Activated T-cell treated with anti-CD3 and anti-CD28 coated beads, Interleukin-2, amount 50 U/mL, for 48 hours (primary cell): ENCODE results near the gene LCTL.
A peak's percentile ranks its signal among the peaks of the same experiment; 100 is the strongest.
"Not testable (repeated sequence)": the region's sequence is repeated elsewhere in the genome, so short reads cannot be mapped to it uniquely, and the experiment has no call there.

Experiments used
- DNase-seq, 2 experiments: peaks; one replicate each; pipeline ENCODE4 v3.0.0-alpha.2; 2020

The LCTL gene

GRCh38 chr15:66563566-66564110, 2.2 kb downstream of the LCTL start:
- DNase-seq: no peak

DNA sequence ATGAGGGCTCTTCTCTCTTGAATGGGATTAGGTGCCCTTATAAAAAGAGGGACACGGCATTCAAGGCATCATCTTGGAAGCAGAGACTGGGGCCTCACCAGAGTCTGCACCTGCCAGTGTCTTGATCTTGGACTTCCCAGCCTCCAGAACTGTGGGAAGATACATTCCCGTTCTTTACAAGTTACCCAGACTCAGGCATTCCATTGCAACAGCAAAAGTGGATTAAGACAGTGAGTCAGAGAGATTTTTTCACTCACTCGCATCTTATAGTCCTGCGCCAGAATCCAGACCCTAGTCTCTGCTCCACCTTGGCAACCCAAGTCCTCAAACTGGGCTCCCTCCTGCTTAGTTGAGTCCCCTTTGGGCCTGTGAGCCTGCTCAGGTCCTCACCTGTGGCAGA, 2.7 kb downstream of the LCTL start:
- no peak for DNase-seq

- DNase-seq: no peak
Measured at GRCh38 chr15:66560856-66561525, 4.8 kb downstream of the LCTL start.

DNA sequence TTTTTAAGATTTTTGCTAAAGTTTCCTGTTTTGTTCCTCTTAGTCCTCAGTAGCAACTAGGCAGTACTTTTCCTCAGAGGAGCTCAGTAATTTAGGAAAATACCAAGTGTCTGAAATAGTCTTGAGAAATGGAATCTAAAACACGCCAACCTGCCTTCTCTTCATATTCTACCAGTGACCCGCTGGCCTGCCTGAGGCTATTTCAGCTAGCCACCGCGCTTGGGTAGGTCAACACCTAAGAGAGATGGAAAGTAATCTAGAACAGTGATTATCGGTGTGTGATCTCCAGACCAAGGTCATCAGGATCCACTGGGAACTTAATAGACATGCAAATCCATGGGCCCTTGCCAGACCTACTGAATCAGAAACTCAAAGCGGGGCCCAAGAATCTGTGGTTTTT, 7.5 kb downstream of the LCTL start:
- no peak for DNase-seq

DNA sequence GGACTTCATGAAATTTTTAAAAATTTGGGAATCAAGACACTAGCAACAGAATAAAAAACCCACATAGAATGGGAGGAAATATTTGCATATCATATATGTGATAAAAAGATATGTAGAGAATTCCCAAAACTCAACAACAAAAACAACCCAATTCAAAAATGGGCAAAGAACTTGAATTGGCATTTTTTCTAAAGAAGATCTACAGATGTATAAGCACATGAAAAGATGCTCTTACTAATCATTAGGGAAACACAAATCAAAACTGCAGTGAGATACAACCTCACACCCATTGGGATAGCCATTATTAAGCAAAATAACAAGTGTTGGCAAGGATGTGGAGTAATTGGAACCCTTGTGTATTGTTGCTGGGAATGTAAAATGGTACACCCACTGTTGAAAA, 10.1 kb downstream of the LCTL start:
- DNase-seq: no peak

GRCh38 chr15:66545255-66545654, 20.5 kb downstream of the LCTL start:
- DNase-seq: no peak

DNA sequence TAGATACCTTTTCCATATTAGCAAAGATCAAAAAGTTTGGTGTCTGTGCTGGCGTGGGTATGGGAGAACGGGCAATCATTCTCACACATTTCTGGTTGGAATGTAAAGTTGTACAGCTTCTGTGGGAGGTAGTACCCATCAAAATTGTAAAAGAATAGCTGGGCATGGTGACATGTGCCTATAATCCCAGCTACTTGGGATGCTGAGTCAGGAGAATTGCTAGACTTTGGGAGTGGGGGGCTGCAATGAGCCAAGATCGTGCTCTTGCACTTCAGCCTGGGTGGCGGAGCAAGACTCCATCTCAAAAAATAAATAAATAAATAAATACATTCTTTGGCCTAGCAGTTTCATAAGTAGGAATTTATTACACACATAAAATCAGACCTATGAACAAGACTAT, 22.9 kb downstream of the LCTL start:
- DNase-seq: no peak

GRCh38 chr15:66535056-66535455, 30.7 kb downstream of the LCTL start:
- no peak for DNase-seq

- no peak for DNase-seq
Measured at GRCh38 chr15:66524838-66525237, 41.0 kb downstream of the LCTL start.

DNA sequence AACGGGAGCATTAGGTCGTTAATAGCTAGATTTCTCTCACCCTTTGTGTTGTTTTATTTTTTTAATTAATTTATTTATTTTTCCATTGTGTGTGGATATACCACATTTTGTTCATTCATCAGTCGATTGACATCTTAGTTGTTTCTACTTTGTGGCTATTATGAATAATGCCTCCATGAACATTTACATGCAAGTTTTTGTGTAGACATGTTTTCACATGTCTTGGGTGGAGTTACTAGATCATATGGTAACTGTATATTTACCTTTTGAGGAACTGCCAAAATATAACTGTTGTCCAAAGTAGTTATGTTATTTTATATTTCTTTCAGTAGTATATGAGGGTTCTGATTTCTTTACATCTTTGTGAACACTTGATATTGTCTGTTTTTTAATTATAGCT, 41.9 kb downstream of the LCTL start:
- no peak for DNase-seq

DNA sequence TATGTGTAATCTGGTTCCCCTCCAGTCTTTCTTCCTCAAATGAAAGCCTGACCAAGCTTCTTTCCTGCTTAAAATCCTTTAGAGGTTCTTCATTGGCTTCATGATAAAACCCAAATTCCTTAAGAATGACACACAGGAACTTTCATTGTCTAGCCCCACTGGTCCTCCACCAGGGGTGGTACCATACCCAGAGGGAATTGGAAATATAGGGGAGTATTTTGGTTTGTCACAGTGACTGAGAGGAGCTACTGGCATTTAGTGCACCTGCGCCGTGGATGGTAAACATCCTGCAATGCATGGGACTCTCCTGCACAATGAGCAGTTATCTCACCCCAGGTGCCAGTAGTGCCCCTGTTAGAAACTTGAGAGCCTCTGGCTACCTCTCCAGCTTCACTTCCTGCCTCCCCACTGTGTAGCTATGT, 49.9 kb downstream of the LCTL start:
- no peak for DNase-seq

GRCh38 chr15:66514586-66514985, 51.2 kb downstream of the LCTL start:
- DNase-seq: no peak

- no peak for DNase-seq
Measured at GRCh38 chr15:66508293-66508883, 57.4 kb downstream of the LCTL start.

- DNase-seq: no peak
Measured at GRCh38 chr15:66505818-66506217, 60.0 kb downstream of the LCTL start.

DNA sequence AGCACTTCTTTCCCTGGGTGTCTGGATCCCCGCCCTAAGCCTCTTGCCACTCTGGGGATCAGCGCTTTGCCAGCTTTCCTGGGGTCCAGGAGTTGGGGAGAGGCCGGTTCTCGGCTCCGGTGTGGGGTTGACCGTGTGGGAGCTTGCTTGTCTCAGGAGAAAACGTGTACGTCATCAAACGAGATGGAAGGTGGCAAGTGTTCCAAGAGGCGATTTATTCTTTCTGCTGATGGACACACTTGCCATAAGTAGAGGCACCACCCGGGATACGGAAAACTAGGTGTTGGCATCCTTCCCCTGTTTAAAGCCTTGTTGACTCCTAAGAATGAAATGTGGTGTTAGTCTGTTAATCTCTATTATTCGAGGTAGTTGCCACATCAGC, 60.4 kb downstream of the LCTL start:
- no peak for DNase-seq

GRCh38 chr15:66504563-66505429, 61.0 kb downstream of the LCTL start, which contains the start of the genes RPL4 and ZWILCH:
Gene RPL4 (minus strand): TSS chr15:66504855. CDS start chr15:66504790, 65 bp downstream.
Gene ZWILCH (plus strand): TSS chr15:66505326. CDS start chr15:66505339, 13 bp downstream.
- DNase-seq: peak; percentile 86

DNA sequence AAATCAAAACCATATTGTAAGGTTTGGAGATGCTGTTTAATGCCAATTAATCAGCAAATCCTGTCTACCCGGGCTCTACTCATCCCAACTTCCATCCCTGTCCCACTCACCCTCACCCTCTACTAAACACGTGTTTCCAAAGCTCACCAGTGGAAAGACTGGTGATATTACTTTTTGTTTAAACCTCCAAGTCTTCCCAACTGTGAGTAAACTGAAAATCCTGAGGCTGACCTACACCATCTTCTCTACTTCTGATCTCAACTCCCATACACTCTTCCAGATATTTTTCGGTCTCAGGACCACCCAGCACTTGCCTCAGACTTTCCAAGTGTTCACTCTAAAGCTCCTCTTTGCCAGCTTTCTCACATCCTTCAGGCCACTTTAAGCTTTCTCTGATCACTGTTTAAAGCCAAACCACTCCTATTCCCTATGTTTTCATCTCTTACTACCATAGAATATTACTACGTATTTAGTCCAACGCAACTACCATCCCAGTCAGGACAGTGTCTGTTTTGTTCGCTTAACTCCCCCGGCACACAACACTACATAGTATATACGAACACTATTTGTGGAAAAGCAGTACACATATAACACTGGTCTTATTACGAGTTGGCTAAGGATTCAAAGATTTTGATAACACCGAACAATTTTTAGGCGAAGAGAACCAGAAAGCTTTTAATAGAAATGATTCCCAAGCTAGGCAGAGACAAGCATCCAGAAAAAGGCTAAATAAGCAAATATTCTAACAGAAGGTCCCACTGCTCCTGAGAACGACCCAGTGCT, 61.8 kb downstream of the LCTL start:
- DNase-seq: no peak

DNA sequence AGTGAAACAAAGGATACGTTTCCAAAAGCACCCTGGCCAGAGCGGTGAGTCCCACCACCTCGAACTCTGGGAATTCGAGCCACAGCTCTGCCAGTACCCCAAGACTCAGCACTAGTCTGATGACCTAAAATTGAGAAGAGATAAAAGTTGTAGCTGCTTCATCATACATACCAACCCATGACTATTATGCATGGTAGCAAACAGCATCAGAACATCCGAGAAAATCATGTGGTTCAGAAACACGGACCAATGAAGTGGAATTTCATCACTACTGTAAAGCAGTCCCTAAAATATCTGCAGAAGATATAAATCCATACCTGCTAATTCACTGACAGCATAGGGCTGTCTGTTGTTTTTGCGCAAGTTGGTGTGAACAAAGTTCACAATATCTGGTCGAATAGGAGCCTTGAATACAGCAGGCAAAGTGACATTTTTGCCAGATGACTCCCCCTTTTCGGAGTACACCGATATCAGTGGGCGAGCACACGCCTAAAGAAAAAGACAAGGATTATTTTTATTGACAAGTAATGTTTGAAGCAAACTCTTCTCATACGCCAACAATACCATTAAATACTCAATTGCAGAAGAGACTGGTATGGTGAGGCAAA, 62.7 kb downstream of the LCTL start:
- not testable (repeated sequence) for DNase-seq

DNA sequence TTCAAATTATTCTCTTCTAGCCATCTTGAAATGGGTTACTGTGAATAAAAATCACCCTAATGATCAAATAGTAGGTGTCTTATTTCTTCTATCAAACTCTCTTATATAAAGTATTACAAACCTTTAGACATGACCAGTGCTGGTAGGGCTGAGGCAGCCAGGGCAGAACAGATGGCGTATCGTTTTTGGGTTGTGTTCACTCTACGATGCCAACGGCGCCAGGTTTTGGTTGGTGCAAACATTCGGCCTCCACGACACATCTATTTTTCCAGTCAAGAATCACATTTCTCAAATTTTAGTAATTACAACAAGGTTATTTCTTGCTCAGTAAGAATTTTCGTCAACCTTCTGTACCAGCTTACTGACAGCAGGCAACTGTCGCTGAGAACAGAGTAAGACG, 63.3 kb downstream of the LCTL start:
- no peak for DNase-seq

- DNase-seq: not testable (repeated sequence)
Measured at GRCh38 chr15:66500346-66500745, 65.5 kb downstream of the LCTL start.

DNA sequence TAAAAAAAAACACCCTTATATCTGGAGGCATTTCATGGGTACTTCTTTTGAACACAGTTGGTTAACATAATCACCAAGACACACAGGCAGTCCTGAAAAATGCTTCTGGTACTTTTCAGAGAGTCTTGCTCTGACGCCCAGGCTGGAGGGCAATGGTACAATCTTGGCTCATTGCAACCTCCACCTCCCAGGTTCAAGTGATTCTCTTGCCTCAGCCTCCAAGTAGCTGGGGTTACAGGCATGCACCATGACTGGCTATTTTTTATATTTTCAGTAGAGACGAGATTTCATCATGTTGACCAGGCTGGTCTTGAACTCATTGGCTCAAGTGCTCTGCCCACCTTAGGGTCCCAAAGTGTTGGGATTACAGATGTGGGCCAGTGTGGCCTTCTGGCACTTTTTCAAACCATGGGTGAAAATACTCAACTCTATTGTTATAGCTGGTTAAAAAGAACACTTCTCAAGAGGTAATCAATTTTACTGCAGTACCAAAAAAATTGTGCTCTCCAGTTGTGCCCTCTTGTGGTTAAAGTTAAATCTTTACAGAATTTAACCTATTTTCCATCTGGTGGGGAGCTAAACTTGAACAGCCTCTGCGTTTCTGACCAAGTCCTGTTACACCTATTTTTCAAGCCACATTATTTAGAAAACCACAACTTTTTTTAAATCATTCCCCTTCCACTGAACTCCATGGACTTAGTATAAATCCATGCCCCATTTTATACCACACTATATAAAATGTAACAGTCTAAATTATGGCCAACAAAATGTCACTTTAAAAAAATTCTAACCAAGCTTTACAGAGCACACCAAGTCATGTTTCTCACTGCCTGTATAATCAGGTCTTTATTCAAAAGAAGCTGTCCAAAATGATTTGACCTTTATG, 67.1 kb downstream of the LCTL start:
- DNase-seq: peak; percentile 37 to 40
